IMR-90 (cell line): ENCODE results near the gene HGF. TPM values are rescaled to one million over a fixed set of nuclear protein-coding genes. Genes with fewer than 3 reads are reported as not detected.

Source experiments
- ATAC-seq: fragments of 200-7000 bp; cut with Tn5 transposase; 2 replicates; pipeline ENCODE4 v1.9.1; 2020; ENCODE audit warnings: low read depth, mild to moderate bottlenecking, moderate library complexity
- BruUV-seq: library from RNA; stranded (reverse); fragments of 400-500 nt; replicated peaks from 2 replicates; lab custom pipeline; 2021; lab: Mats Ljungman, UMichigan
- CTCF ChIA-PET: fragments of 300-600 bp; formaldehyde crosslinking; extraction: SDS; loops from one replicate; lab custom pipeline; 2021; ENCODE audit warnings: antibody characterized with exemption; lab: Yijun Ruan, JAX
- POLR2A ChIA-PET: fragments of 300-600 bp; sonication (Branson Sonifier 250); formaldehyde crosslinking; loops from one replicate; lab custom pipeline; 2022; ENCODE audit warnings: antibody characterized with exemption; ENCODE audit not compliant: unreplicated experiment; lab: Charles Lee
- DNase-seq: peaks from one replicate; pipeline ENCODE4 v3.0.0; 2013
- H2AFZ ChIP-seq: replicated peaks from 2 replicates; pipeline ENCODE3; 2013; ENCODE audit warnings: low read length, mild to moderate bottlenecking; ENCODE audit not compliant: poor library complexity
- H2AK5ac ChIP-seq: 2 replicates; pipeline ENCODE4 v1.6.1; 2013; ENCODE audit warnings: low read depth, low read length, inconsistent platforms
- H2AK9ac ChIP-seq: replicated peaks from 2 replicates; pipeline ENCODE3; 2013; ENCODE audit warnings: mild to moderate bottlenecking, low read depth, low read length, moderate library complexity; ENCODE audit not compliant: poor library complexity
- H2BK120ac ChIP-seq: 2 replicates; pipeline ENCODE4 v1.6.1; 2013; ENCODE audit warnings: low read depth, low read length, inconsistent platforms
- H2BK15ac ChIP-seq: 3 replicates; pipeline ENCODE4 v1.6.1; 2013; ENCODE audit warnings: low read depth, low read length, inconsistent platforms
- H2BK20ac ChIP-seq: 2 replicates; pipeline ENCODE4 v1.6.1; 2013; ENCODE audit warnings: low read depth, mild to moderate bottlenecking, inconsistent platforms, low read length, moderate library complexity
- H2BK5ac ChIP-seq: 2 replicates; pipeline ENCODE4 v1.6.1; 2013; ENCODE audit warnings: mild to moderate bottlenecking, low read depth, low read length, inconsistent platforms; ENCODE audit not compliant: poor library complexity, severe bottlenecking
- H3K14ac ChIP-seq: replicated peaks from 2 replicates; pipeline ENCODE4 v1.6.1; 2013; ENCODE audit warnings: low read depth, low read length, inconsistent platforms
- H3K18ac ChIP-seq: 2 replicates; pipeline ENCODE4 v1.6.1; 2013; ENCODE audit warnings: low read depth, low read length, control low read depth
- H3K23ac ChIP-seq: 2 replicates; pipeline ENCODE4 v1.6.1; 2013; ENCODE audit warnings: low read depth, low read length, inconsistent platforms
- H3K27ac ChIP-seq: 2 replicates; pipeline ENCODE4 v1.5.1; 2013; ENCODE audit warnings: mild to moderate bottlenecking, control low read depth, low read length; ENCODE audit not compliant: insufficient read depth
- H3K27me3 ChIP-seq: 2 replicates; pipeline ENCODE4 v1.6.1; 2013; ENCODE audit warnings: low read length; ENCODE audit not compliant: control insufficient read depth, insufficient read depth
- H3K36me3 ChIP-seq: 2 replicates; pipeline ENCODE4 v1.6.1; 2013; ENCODE audit warnings: low read length, mixed read lengths; ENCODE audit not compliant: control insufficient read depth, insufficient read depth
- H3K4ac ChIP-seq: 2 replicates; pipeline ENCODE4 v1.6.1; 2013; ENCODE audit warnings: low read depth, low read length, inconsistent platforms
- H3K4me1 ChIP-seq: 2 replicates; pipeline ENCODE4 v1.6.1; 2013; ENCODE audit warnings: low read length, mixed read lengths; ENCODE audit not compliant: control insufficient read depth, insufficient read depth
- H3K4me2 ChIP-seq: 2 replicates; pipeline ENCODE4 v1.6.1; 2013; ENCODE audit warnings: low read depth, mild to moderate bottlenecking, control low read depth, low read length, moderate library complexity
- H3K4me3 ChIP-seq: 2 replicates; pipeline ENCODE4 v1.5.1; 2013; ENCODE audit warnings: low read depth, mild to moderate bottlenecking, control low read depth, low read length, moderate library complexity; ENCODE audit not compliant: insufficient read depth
- H3K56ac ChIP-seq: 2 replicates; pipeline ENCODE4 v1.6.1; 2013; ENCODE audit warnings: low read length, inconsistent platforms; ENCODE audit not compliant: insufficient read depth; ENCODE audit errors: extremely low read depth
- H3K79me1 ChIP-seq, 2 experiments: 2 replicates each; pipeline ENCODE4 v1.6.1; 2013; ENCODE audit warnings: low read length in 2 of 2, inconsistent platforms in 1 of 2, low read depth in 1 of 2
- H3K9ac ChIP-seq: 2 replicates; pipeline ENCODE4 v1.6.1; 2013; ENCODE audit warnings: low read depth, low read length, control low read depth
- H3K9me1 ChIP-seq: 2 replicates; pipeline ENCODE4 v1.6.1; 2013; ENCODE audit warnings: low read length, inconsistent platforms; ENCODE audit not compliant: insufficient read depth
- H3K9me3 ChIP-seq: 2 replicates; pipeline ENCODE4 v1.6.1; 2013; ENCODE audit warnings: low read length; ENCODE audit not compliant: control insufficient read depth, insufficient read depth
- H4K20me1 ChIP-seq: 2 replicates; pipeline ENCODE4 v1.6.1; 2013; ENCODE audit warnings: low read length, inconsistent platforms; ENCODE audit not compliant: insufficient read depth
- H4K5ac ChIP-seq: 2 replicates; pipeline ENCODE4 v1.6.1; 2013; ENCODE audit warnings: mild to moderate bottlenecking, low read depth, low read length, control low read depth
- H4K8ac ChIP-seq, 2 experiments: 2 replicates each; pipeline ENCODE4 v1.6.1; 2013; ENCODE audit warnings: low read depth in 2 of 2, low read length in 2 of 2, control low read depth in 1 of 2, inconsistent platforms in 1 of 2
- H4K91ac ChIP-seq: 2 replicates; pipeline ENCODE4 v1.6.1; 2013; ENCODE audit warnings: low read depth, low read length, inconsistent platforms; ENCODE audit not compliant: insufficient read depth
- CHD1 ChIP-seq: IDR thresholded peaks from 2 replicates; pipeline ENCODE4 v1.6.1; 2012; ENCODE audit warnings: low read depth, low read length, improper control_type of control experiment
- MAZ ChIP-seq: IDR thresholded peaks from 2 replicates; pipeline ENCODE4 v1.6.1; 2012; ENCODE audit warnings: low read depth, mild to moderate bottlenecking, low read length, improper control_type of control experiment, moderate library complexity, borderline replicate concordance
- NFE2L2 ChIP-seq: fragments of 150-350 bp; IDR thresholded peaks from 2 replicates; pipeline ENCODE4 v1.6.1; 2016; ENCODE audit warnings: low read depth, mild to moderate bottlenecking, low read length
- POLR2A ChIP-seq: IDR thresholded peaks from 2 replicates; pipeline ENCODE4 v1.6.1; 2012; ENCODE audit warnings: mild to moderate bottlenecking, low read depth, low read length
- RAD21 ChIP-seq: IDR thresholded peaks from 2 replicates; pipeline ENCODE4 v1.6.1; 2012; ENCODE audit warnings: low read length, improper control_type of control experiment
- WGBS, 2 experiments: methylation state at CpG; one replicate each; pipeline versions ENCODE4 v1.1.5 to v1.1.7; 2013; ENCODE audit warnings: missing lambda C conversion rate in 2 of 2; ENCODE audit not compliant: insufficient read length in 1 of 2; ENCODE audit errors: extremely low coverage in 2 of 2; 5-methylcytosine and 5-hydroxymethylcytosine counted together
- dilution Hi-C: fragments of 300-500 bp; cut with HindIII; formaldehyde crosslinking; loops from one replicate; pipeline ENCODE4 v1.14.3; 2018; ENCODE audit warnings: low sequenced_read_pairs; ENCODE audit not compliant: unreplicated experiment
- in situ Hi-C: fragments of 300-500 bp; cut with MboI; formaldehyde crosslinking; loops from 3 replicates; pipeline ENCODE4 v1.14.3; 2019; ENCODE audit warnings: low sequenced_read_pairs, inconsistent platforms, mixed read lengths
- intact Hi-C: fragments of 100-400 bp; cut with micrococcal nuclease; formaldehyde crosslinking; loops from 2 replicates; pipeline ENCODE4 v1.10.0; 2022
- polyA plus RNA-seq, 3 experiments: library from polyadenylated mRNA; depleted of rRNA; stranded (reverse); fragments of >200 nt; gene quantifications; 2 replicates each; pipeline ENCODE4 v1.2.3, GENCODE V29; 2012; ENCODE audit warnings: low replicate concordance in 1 of 3
- total RNA-seq: library from RNA; depleted of rRNA; stranded (reverse); fragments of >200 nt; gene quantifications from 2 replicates; pipeline ENCODE4 v1.2.3, GENCODE V29; 2012
- TF ChIP-seq, protein P1 (sequence below): fragments of 150-350 bp; IDR thresholded peaks from 2 replicates; pipeline ENCODE4 v1.6.1; 2016; ENCODE audit warnings: low read depth, mild to moderate bottlenecking, low read length, moderate library complexity, borderline replicate concordance
- TF ChIP-seq, protein P2 (sequence below): conservative IDR thresholded peaks from 2 replicates; pipeline ENCODE4 v1.5.1; 2012; ENCODE audit warnings: mild to moderate bottlenecking, low read depth, low read length, improper control_type of control experiment

HGF gene
- total and polyA plus RNA-seq, 2 of the 4 experiments (the other 2 are of a cell fraction) = 16.8 to 50.9 TPM

DNA sequence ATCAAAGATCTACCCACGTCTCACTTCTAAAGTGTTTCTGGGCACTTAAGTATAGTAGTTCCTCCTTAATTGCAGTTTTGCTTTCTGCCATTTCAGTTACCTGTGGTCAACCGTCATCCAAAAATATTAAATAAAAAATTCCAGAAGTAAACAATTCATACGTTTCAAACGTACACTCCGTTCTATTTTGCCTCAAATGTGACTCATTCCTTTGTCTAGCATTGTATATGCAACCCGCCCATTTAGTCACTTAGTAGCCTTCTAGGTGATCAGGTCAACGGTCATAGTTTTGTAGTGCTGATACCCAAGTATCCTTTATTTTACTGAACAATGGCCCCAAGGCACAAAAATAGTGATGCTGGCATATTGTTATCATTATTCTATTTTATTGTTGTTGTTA lies 33.8 kb downstream of the HGF start:
- H3K14ac ChIP-seq = no peak overlapping the region
- no peak overlapping the region for H2BK5ac ChIP-seq
- no peak overlapping the region for H3K9ac ChIP-seq
- no peak overlapping the region for H2BK120ac ChIP-seq
- H3K36me3 ChIP-seq = peaks cover 15% of the 10 kb centered on the region
- no peaks in the 10 kb centered on the region for H3K27me3 ChIP-seq
- H3K4me2 ChIP-seq = no peak overlapping the region
- H3K9me1 ChIP-seq = no peaks in the 10 kb centered on the region
- H3K4ac ChIP-seq = no peak overlapping the region
- no peak overlapping the region for H2AK9ac ChIP-seq
- no peak overlapping the region for H2AFZ ChIP-seq
- H3K23ac ChIP-seq = no peak overlapping the region
- ChIA-PET POLR2A (no interaction called here), CTCF (no interaction called here)
- H2BK20ac ChIP-seq = no peak overlapping the region
- no peak overlapping the region for H3K27ac ChIP-seq
- peaks cover 2% of the 10 kb centered on the region; the same call in 1 of the 2 replicates for H3K9me3 ChIP-seq
- ATAC-seq (no peak), DNase-seq (no peak)
- WGBS, 2 experiments = 93% methylated on average over 4 of the region's 7 CpGs; no CpG with 5 or more reads in 1 of the 2 experiments
- H4K5ac ChIP-seq = no peak overlapping the region
- H3K4me1 ChIP-seq = no peaks in the 10 kb centered on the region; the same call in 1 of the 2 replicates
- H3K4me3 ChIP-seq = no peak overlapping the region
- intact Hi-C loops (no loop called here), dilution Hi-C loops (no loop called here), in situ Hi-C loops (no loop called here)
- no peak overlapping the region for H4K8ac ChIP-seq
- no peak overlapping the region for H2BK15ac ChIP-seq
- TF ChIP-seq RAD21 (no peak), POLR2A (no peak), NFE2L2 (no peak), MAZ (no peak), CHD1 (no peak)
- TF ChIP-seq, protein P1, sequence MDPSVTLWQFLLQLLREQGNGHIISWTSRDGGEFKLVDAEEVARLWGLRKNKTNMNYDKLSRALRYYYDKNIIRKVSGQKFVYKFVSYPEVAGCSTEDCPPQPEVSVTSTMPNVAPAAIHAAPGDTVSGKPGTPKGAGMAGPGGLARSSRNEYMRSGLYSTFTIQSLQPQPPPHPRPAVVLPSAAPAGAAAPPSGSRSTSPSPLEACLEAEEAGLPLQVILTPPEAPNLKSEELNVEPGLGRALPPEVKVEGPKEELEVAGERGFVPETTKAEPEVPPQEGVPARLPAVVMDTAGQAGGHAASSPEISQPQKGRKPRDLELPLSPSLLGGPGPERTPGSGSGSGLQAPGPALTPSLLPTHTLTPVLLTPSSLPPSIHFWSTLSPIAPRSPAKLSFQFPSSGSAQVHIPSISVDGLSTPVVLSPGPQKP = no peak
- TF ChIP-seq, protein P2, sequence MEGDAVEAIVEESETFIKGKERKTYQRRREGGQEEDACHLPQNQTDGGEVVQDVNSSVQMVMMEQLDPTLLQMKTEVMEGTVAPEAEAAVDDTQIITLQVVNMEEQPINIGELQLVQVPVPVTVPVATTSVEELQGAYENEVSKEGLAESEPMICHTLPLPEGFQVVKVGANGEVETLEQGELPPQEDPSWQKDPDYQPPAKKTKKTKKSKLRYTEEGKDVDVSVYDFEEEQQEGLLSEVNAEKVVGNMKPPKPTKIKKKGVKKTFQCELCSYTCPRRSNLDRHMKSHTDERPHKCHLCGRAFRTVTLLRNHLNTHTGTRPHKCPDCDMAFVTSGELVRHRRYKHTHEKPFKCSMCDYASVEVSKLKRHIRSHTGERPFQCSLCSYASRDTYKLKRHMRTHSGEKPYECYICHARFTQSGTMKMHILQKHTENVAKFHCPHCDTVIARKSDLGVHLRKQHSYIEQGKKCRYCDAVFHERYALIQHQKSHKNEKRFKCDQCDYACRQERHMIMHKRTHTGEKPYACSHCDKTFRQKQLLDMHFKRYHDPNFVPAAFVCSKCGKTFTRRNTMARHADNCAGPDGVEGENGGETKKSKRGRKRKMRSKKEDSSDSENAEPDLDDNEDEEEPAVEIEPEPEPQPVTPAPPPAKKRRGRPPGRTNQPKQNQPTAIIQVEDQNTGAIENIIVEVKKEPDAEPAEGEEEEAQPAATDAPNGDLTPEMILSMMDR = no peak
- H3K56ac ChIP-seq = no peak overlapping the region
- no peak overlapping the region for H3K18ac ChIP-seq
- H4K20me1 ChIP-seq = no peaks in the 10 kb centered on the region
- no peak overlapping the region for H2AK5ac ChIP-seq
- no peak overlapping the region for H4K91ac ChIP-seq
- BruUV-seq = no TSS peak
- 0 out of 4 replicates have a peak, but pooled peaks cover 0 to 4% of the 10 kb centered on the region in 2 experiments for H3K79me1 ChIP-seq
